Hepatocyte (in vitro differentiated cells): Measurements from ENCODE around the gene CTNND2. TPM values are rescaled to one million over a fixed set of nuclear protein-coding genes. Genes with fewer than 3 reads are reported as not detected.

Experiments
- DNase-seq: peaks from one replicate; pipeline ENCODE4 v3.0.0-alpha.2; 2016; ENCODE audit warnings: low spot score
- H2AFZ ChIP-seq: fragments of 200-600 bp; sonication (generic); 2 replicates; pipeline ENCODE4 v1.6.0; 2016; ENCODE audit warnings: antibody characterized with exemption, mild to moderate bottlenecking
- H3K27ac ChIP-seq: fragments of 200-600 bp; sonication (generic); 2 replicates; pipeline ENCODE4 v1.5.1; 2016; ENCODE audit warnings: mild to moderate bottlenecking
- H3K27me3 ChIP-seq: fragments of 200-600 bp; sonication (generic); 2 replicates; pipeline ENCODE4 v1.6.1; 2016
- H3K36me3 ChIP-seq: fragments of 200-600 bp; sonication (generic); replicated peaks from 2 replicates; pipeline ENCODE4 v1.5.1; 2016; ENCODE audit warnings: low read depth; ENCODE audit not compliant: insufficient read depth
- H3K4me1 ChIP-seq: fragments of 200-600 bp; sonication (generic); 2 replicates; pipeline ENCODE4 v1.5.1; 2016; ENCODE audit warnings: mild to moderate bottlenecking, moderate library complexity; ENCODE audit not compliant: insufficient read depth
- H3K4me2 ChIP-seq: fragments of 200-600 bp; sonication (generic); 2 replicates; pipeline ENCODE4 v1.6.0; 2016
- H3K4me3 ChIP-seq: fragments of 200-600 bp; sonication (generic); 2 replicates; pipeline ENCODE4 v1.5.1; 2016; ENCODE audit warnings: mild to moderate bottlenecking
- H3K79me2 ChIP-seq: fragments of 200-600 bp; sonication (generic); 2 replicates; pipeline ENCODE4 v1.6.0; 2017; ENCODE audit warnings: mild to moderate bottlenecking
- H3K9me2 ChIP-seq: fragments of 200-600 bp; sonication (generic); replicated peaks from 2 replicates; pipeline ENCODE4 v1.6.0; 2017; ENCODE audit warnings: mild to moderate bottlenecking; ENCODE audit not compliant: insufficient read depth
- H3K9me3 ChIP-seq: fragments of 200-600 bp; sonication (generic); 2 replicates; pipeline ENCODE4 v1.5.1; 2016; ENCODE audit warnings: low read depth, mild to moderate bottlenecking
- H4K20me1 ChIP-seq: fragments of 200-600 bp; sonication (generic); 2 replicates; pipeline ENCODE4 v1.6.0; 2016; ENCODE audit warnings: mild to moderate bottlenecking; ENCODE audit not compliant: insufficient read depth, poor library complexity, severe bottlenecking
- EZH2 ChIP-seq: fragments of 200-600 bp; sonication (generic); IDR thresholded peaks from 2 replicates; pipeline ENCODE4 v1.6.1; 2016; ENCODE audit warnings: antibody characterized with exemption, mild to moderate bottlenecking, borderline replicate concordance
- EZH2phosphoT487 ChIP-seq: fragments of 200-600 bp; sonication (generic); IDR thresholded peaks from one replicate; pipeline ENCODE4 v1.6.1; 2018; ENCODE audit warnings: antibody characterized with exemption, mild to moderate bottlenecking, low read depth, moderate library complexity; ENCODE audit not compliant: unreplicated experiment, severe bottlenecking
- WGBS: methylation state at CpG from one replicate; pipeline ENCODE4 v1.1.6; 2016; ENCODE audit warnings: low lambda C conversion rate; ENCODE audit errors: missing lambda C conversion rate; 5-methylcytosine and 5-hydroxymethylcytosine counted together
- polyA plus RNA-seq: library from polyadenylated mRNA; unstranded; fragments of >200 nt; fragmentation: Nextera tagmentation; extraction: Ambion mirVana; gene quantifications from 2 replicates; pipeline ENCODE4 v1.2.1, GENCODE V29; 2016
- total RNA-seq: library from RNA; depleted of rRNA; stranded (reverse); fragments of >200 nt; gene quantifications from 2 replicates; pipeline ENCODE4 v1.2.3, GENCODE V29; 2014
- TF ChIP-seq, protein P1 (sequence below): fragments of 200-600 bp; sonication (generic); IDR thresholded peaks from 2 replicates; pipeline ENCODE4 v1.5.1; 2016; ENCODE audit warnings: antibody characterized with exemption, mild to moderate bottlenecking; ENCODE audit not compliant: poor library complexity

Gene CTNND2
- total and polyA plus RNA-seq, 2 experiments from 2014 or later = 27.5 to 30.3 TPM

DNA sequence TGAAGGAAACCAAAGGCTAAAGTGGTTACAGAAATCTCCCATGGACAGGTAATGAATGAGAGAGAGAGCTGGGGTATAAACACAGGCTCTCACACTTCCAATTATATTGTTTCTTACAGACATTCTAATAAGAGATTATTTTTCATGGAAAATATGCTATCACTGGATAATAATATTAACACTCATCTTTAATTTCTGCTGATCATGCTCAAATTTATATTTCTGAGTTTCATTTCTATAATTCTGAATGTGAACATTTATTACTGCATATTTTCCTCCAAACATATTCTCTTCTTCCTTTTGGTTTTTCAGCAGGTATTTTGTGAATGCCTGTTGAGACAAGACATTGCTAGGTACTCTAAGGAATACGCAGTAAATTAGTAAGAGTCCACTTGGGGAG lies 733.0 kb downstream of the CTNND2 start:
- Histone ChIP-seq H2AFZ (no peak overlapping the region), H3K79me2 (no peaks in the 10 kb centered on the region), H3K36me3 (no peaks in the 10 kb centered on the region), H3K9me2 (no peaks in the 10 kb centered on the region), H3K4me2 (no peak overlapping the region), H4K20me1 (no peaks in the 10 kb centered on the region), H3K4me3 (no peak overlapping the region), H3K4me1 (no peaks in the 10 kb centered on the region), H3K9me3 (no peaks in the 10 kb centered on the region), H3K27ac (no peak overlapping the region), H3K27me3 (no peaks in the 10 kb centered on the region)
- TF ChIP-seq EZH2 = no peak
- TF ChIP-seq EZH2phosphoT487 = no peak
- TF ChIP-seq, protein P1, sequence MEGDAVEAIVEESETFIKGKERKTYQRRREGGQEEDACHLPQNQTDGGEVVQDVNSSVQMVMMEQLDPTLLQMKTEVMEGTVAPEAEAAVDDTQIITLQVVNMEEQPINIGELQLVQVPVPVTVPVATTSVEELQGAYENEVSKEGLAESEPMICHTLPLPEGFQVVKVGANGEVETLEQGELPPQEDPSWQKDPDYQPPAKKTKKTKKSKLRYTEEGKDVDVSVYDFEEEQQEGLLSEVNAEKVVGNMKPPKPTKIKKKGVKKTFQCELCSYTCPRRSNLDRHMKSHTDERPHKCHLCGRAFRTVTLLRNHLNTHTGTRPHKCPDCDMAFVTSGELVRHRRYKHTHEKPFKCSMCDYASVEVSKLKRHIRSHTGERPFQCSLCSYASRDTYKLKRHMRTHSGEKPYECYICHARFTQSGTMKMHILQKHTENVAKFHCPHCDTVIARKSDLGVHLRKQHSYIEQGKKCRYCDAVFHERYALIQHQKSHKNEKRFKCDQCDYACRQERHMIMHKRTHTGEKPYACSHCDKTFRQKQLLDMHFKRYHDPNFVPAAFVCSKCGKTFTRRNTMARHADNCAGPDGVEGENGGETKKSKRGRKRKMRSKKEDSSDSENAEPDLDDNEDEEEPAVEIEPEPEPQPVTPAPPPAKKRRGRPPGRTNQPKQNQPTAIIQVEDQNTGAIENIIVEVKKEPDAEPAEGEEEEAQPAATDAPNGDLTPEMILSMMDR = no peak
- DNase-seq = no peak
- WGBS = 81% methylated on average over 1 of the region's 1 CpG

DNA sequence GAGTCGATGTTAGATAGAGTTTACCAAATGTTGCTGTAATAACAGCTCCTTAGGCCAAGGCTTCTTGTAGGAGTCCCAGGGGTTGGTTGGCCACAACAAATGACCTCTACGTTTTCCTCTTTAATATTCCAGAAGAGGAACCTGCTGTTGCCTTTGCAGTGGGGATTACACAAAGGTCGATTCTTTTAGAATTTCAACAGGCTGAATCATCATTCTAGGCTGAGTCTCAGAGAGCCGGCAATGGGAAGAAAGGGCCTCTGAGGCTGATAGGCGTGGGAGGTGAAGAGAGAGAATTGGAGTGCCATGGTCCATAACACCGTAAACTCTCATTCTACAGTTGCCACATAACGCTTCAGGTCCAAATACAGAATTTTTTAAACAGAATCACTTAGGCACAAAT lies 737.3 kb downstream of the CTNND2 start:
- WGBS = 71% methylated on average over 7 of the region's 7 CpGs
- no peak overlapping the region for H3K4me3 ChIP-seq
- H4K20me1 ChIP-seq = no peaks in the 10 kb centered on the region
- no peaks in the 10 kb centered on the region for H3K4me1 ChIP-seq
- H3K36me3 ChIP-seq = no peaks in the 10 kb centered on the region
- H3K27ac ChIP-seq = no peak overlapping the region
- H3K9me2 ChIP-seq = no peaks in the 10 kb centered on the region
- TF ChIP-seq, protein P1 = no peak
- no peak for TF ChIP-seq EZH2phosphoT487
- no peak for TF ChIP-seq EZH2
- no peak for DNase-seq
- H3K27me3 ChIP-seq = no peaks in the 10 kb centered on the region
- no peak overlapping the region for H3K4me2 ChIP-seq
- no peaks in the 10 kb centered on the region for H3K9me3 ChIP-seq
- no peak overlapping the region for H2AFZ ChIP-seq
- no peaks in the 10 kb centered on the region for H3K79me2 ChIP-seq

DNA sequence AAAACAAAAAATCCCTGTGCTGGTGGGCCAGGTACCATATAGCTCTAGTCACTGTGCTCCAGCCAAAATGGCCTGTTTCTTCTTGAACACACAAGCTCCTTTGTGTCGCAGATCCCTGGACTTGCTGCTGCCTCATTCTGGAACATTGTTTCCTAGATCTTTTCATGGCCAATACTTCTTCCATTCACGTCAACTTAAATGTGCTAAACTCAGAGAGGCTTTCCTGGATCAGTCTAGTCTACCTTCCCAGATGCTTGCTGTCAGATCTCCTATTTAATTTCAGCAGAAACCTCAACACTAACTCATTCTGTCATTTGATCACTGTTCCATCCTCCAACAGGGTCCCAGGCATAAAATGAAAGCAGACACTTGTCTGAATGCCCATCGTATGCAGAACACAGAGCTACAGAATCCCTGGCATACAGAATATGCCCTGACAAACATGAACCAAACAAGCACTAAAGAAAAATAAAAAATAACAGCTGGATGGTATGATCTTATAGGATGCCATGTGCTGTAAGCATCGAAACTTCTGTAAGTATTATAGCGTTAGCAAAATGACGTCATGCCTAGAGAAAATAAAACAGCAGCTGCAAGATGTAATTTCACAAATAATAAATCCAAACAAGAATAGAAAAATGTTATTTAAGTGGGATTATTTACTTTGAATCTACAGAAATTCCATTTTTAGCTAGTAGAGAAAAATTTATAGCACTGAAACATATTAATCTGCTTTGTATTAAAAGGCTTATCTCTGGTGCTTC lies 739.5 kb downstream of the CTNND2 start:
- H2AFZ ChIP-seq = no peak overlapping the region
- H3K4me2 ChIP-seq = no peak overlapping the region

More for the DNA sequence above, 739.5 kb downstream of the CTNND2 start:
- Histone ChIP-seq H3K4me1 (no peaks in the 10 kb centered on the region), H3K9me3 (no peaks in the 10 kb centered on the region), H3K4me3 (no peak overlapping the region), H3K27ac (no peak overlapping the region), H3K9me2 (no peaks in the 10 kb centered on the region), H3K27me3 (no peaks in the 10 kb centered on the region), H3K36me3 (no peaks in the 10 kb centered on the region), H3K79me2 (no peaks in the 10 kb centered on the region), H4K20me1 (no peaks in the 10 kb centered on the region)
- no peak for DNase-seq
- WGBS = 88% methylated on average over 6 of the region's 6 CpGs
- TF ChIP-seq EZH2phosphoT487 (no peak), EZH2 (no peak)
- TF ChIP-seq, protein P1 = no peak
